ENCODE data around the gene SPCS3.
"Not testable (repeated sequence)": the region's sequence is repeated elsewhere in the genome, so short reads cannot be mapped to it uniquely, and the experiment has no call there.

Gene SPCS3

GRCh38 chr4:176323511-176324160 is 3.9 kb downstream of the SPCS3 start:
- H3K9ac ChIP-seq (ENCODE audit: low read depth, low read length): no peak overlapping the region
- no peak overlapping the region for H3K27ac ChIP-seq (ENCODE audit: low read depth, low read length)
- peaks cover 7% of the 10 kb centered on the region for H3K36me3 ChIP-seq (ENCODE audit: control insufficient read depth, insufficient read depth, low read length)
- H3K27me3 ChIP-seq (ENCODE audit: control insufficient read depth, insufficient read depth, low read length): no peaks in the 10 kb centered on the region
- no peaks in the 10 kb centered on the region for H3K9me3 ChIP-seq (ENCODE audit: control insufficient read depth, insufficient read depth, low read length)
- peaks cover 18% of the 10 kb centered on the region for H3K4me1 ChIP-seq (ENCODE audit: control insufficient read depth, insufficient read depth, low read length)
- no peak overlapping the region for H3K4me3 ChIP-seq (ENCODE audit: low read depth, low read length)

DNA sequence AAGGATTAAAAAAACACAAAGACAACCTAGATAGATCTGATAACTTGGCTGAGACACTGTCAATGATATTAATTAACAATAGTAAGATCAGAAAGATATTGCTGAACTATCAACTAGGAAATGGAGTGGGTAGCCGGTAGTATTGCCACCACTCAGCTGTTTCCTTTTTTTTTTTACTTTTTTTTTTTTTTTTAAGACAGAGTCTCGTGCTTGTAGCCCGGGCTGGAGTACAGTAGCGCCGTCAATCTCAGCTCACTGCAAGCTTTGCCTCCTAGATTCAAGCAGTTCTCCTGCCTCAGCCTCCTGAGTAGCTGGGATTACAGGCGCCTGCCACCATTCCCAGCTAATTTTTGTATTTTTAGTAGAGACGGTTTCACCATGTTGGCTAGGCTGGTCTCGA is 5.1 kb downstream of the SPCS3 start:
- not testable (repeated sequence) for H3K27ac ChIP-seq (ENCODE audit: low read depth, low read length)
- H3K4me1 ChIP-seq (ENCODE audit: control insufficient read depth, insufficient read depth, low read length): peaks cover 14% of the 10 kb centered on the region; the same call in 1 of the 2 replicates

GRCh38 chr4:176333076-176333475 is 13.3 kb downstream of the SPCS3 start:
- Histone ChIP-seq H3K9me3 (ENCODE audit: control insufficient read depth, insufficient read depth, low read length) (no peaks in the 10 kb centered on the region), H3K9ac (ENCODE audit: low read depth, low read length) (no peak overlapping the region), H3K27ac (ENCODE audit: low read depth, low read length) (no peak overlapping the region), H3K4me1 (ENCODE audit: control insufficient read depth, insufficient read depth, low read length) (peaks cover 3% of the 10 kb centered on the region; the same call in 1 of the 2 replicates), H3K36me3 (ENCODE audit: control insufficient read depth, insufficient read depth, low read length) (peaks cover 22% of the 10 kb centered on the region), H3K27me3 (ENCODE audit: control insufficient read depth, insufficient read depth, low read length) (no peaks in the 10 kb centered on the region), H3K4me3 (ENCODE audit: low read depth, low read length) (no peak overlapping the region)

More for the DNA sequence above, 5.1 kb downstream of the SPCS3 start:
- H3K27me3 ChIP-seq (ENCODE audit: control insufficient read depth, insufficient read depth, low read length); H3K9me3 ChIP-seq (ENCODE audit: control insufficient read depth, insufficient read depth, low read length); H3K4me3 ChIP-seq (ENCODE audit: low read depth, low read length); H3K9ac ChIP-seq (ENCODE audit: low read depth, low read length): not testable (repeated sequence)
- peaks cover 14% of the 10 kb centered on the region for H3K36me3 ChIP-seq (ENCODE audit: control insufficient read depth, insufficient read depth, low read length)

GRCh38 chr4:176334066-176334465 is 14.3 kb downstream of the SPCS3 start:
- Histone ChIP-seq H3K27me3 (ENCODE audit: control insufficient read depth, insufficient read depth, low read length) (no peaks in the 10 kb centered on the region), H3K36me3 (ENCODE audit: control insufficient read depth, insufficient read depth, low read length) (peaks cover 13% of the 10 kb centered on the region; the same call in 1 of the 2 replicates), H3K9me3 (ENCODE audit: control insufficient read depth, insufficient read depth, low read length) (no peaks in the 10 kb centered on the region), H3K4me1 (ENCODE audit: control insufficient read depth, insufficient read depth, low read length) (peaks cover 3% of the 10 kb centered on the region; the same call in 1 of the 2 replicates), H3K4me3 (ENCODE audit: low read depth, low read length) (no peak overlapping the region), H3K9ac (ENCODE audit: low read depth, low read length) (no peak overlapping the region), H3K27ac (ENCODE audit: low read depth, low read length) (no peak overlapping the region)

DNA sequence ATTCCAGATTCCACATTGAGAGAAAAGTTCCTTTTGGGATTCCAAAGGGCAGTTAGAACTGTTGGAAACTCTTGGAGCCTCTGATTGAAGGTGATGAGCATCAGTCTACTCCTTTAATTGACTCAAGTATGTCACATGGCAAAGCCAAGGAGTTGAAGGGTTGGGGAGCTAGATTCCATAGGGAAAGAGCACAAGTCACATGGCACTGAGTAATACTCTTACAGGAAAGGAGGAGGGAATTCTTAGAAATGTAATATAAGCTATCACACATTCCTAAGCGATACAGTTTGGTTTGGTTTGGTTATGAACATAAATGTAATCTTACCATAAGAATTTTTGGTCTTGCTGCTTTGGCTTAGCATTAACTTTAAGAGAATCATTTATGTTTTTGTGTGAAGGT is 15.7 kb downstream of the SPCS3 start:
- Histone ChIP-seq H3K4me3 (ENCODE audit: low read depth, low read length) (no peak overlapping the region), H3K9me3 (ENCODE audit: control insufficient read depth, insufficient read depth, low read length) (no peaks in the 10 kb centered on the region), H3K36me3 (ENCODE audit: control insufficient read depth, insufficient read depth, low read length) (0 out of 2 replicates have a peak, but pooled peaks cover 4% of the 10 kb centered on the region), H3K27ac (ENCODE audit: low read depth, low read length) (no peak overlapping the region), H3K9ac (ENCODE audit: low read depth, low read length) (no peak overlapping the region), H3K27me3 (ENCODE audit: control insufficient read depth, insufficient read depth, low read length) (no peaks in the 10 kb centered on the region), H3K4me1 (ENCODE audit: control insufficient read depth, insufficient read depth, low read length) (peaks cover 6% of the 10 kb centered on the region; the same call in 1 of the 2 replicates)

- H3K27me3 ChIP-seq (ENCODE audit: control insufficient read depth, insufficient read depth, low read length): no peaks in the 10 kb centered on the region
Observed at GRCh38 chr4:176339936-176340761, 20.4 kb downstream of the SPCS3 start.

DNA sequence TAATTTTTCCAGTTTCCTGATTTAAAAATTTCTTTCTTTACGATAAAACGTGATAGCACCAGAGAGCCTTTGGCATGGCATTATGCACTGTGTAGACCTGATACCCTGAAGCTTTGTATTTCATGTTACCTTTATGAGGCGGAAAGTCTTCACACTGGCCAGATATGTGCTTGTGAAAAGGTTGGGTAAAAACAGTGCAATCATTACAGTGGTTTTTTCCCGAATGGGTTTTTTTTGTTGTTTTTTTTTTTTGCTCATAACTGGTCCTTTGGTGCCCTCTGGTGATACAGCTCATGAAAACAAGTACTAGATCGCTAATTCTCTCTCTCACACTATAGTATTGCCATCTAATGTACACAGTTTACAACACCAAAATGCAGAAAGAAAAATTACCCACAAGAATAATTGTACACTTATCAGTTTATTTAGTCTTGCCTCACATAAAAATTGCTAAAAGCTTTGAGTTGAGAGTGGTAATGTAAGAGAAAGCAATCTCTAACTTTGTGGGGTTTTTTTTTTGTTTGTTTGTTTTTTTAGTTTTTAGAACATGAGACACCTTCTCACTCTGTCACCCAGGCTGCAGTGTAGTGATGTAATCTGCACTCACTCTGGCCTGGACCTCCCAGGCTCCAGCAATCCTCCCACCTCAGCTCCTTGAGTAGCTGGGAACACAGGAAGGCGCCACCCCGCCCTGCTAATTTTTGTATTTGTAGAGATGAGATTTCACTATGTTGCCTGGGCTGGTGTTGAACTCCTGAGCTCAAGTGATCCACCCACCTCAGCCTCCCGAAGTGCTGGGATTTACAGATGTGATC is 21.3 kb downstream of the SPCS3 start:
- Histone ChIP-seq H3K36me3 (ENCODE audit: control insufficient read depth, insufficient read depth, low read length) (no peaks in the 10 kb centered on the region), H3K4me3 (ENCODE audit: low read depth, low read length) (no peak overlapping the region), H3K27me3 (ENCODE audit: control insufficient read depth, insufficient read depth, low read length) (no peaks in the 10 kb centered on the region), H3K27ac (ENCODE audit: low read depth, low read length) (no peak overlapping the region), H3K4me1 (ENCODE audit: control insufficient read depth, insufficient read depth, low read length) (peaks cover 10% of the 10 kb centered on the region; the same call in 1 of the 2 replicates), H3K9ac (ENCODE audit: low read depth, low read length) (no peak overlapping the region), H3K9me3 (ENCODE audit: control insufficient read depth, insufficient read depth, low read length) (peaks cover 18% of the 10 kb centered on the region)

More at GRCh38 chr4:176339936-176340761, 20.4 kb downstream of the SPCS3 start:
- Histone ChIP-seq H3K9ac (ENCODE audit: low read depth, low read length) (no peak overlapping the region), H3K9me3 (ENCODE audit: control insufficient read depth, insufficient read depth, low read length) (peaks cover 18% of the 10 kb centered on the region), H3K4me1 (ENCODE audit: control insufficient read depth, insufficient read depth, low read length) (peaks cover 10% of the 10 kb centered on the region; the same call in 1 of the 2 replicates), H3K4me3 (ENCODE audit: low read depth, low read length) (no peak overlapping the region), H3K27ac (ENCODE audit: low read depth, low read length) (no peak overlapping the region), H3K36me3 (ENCODE audit: control insufficient read depth, insufficient read depth, low read length) (no peaks in the 10 kb centered on the region)

DNA sequence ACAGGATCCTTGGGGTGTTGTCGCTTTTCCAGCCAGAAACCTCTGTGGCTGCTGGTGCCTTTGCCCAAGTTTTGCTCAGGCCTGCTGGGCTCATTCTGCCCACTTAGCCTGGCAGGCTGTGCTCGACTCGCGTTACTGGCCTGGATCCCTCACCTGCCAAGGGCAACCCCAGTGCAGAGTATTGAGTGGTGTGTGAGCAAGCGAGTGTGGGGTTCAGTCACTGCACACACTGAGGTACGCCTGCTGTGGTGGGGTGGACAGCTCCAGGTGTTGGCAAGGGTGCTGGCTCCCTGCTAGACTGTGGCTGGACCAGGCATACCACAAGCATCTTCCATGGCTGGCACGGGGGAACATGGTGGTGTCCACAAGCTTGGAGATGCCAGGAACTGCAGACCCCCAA is 22.6 kb downstream of the SPCS3 start:
- H3K9me3 ChIP-seq (ENCODE audit: control insufficient read depth, insufficient read depth, low read length): peaks cover 18% of the 10 kb centered on the region
- no peaks in the 10 kb centered on the region for H3K36me3 ChIP-seq (ENCODE audit: control insufficient read depth, insufficient read depth, low read length)
- H3K9ac ChIP-seq (ENCODE audit: low read depth, low read length): no peak overlapping the region
- H3K27me3 ChIP-seq (ENCODE audit: control insufficient read depth, insufficient read depth, low read length): no peaks in the 10 kb centered on the region
- H3K4me1 ChIP-seq (ENCODE audit: control insufficient read depth, insufficient read depth, low read length): peaks cover 7% of the 10 kb centered on the region; the same call in 1 of the 2 replicates
- no peak overlapping the region for H3K27ac ChIP-seq (ENCODE audit: low read depth, low read length)
- H3K4me3 ChIP-seq (ENCODE audit: low read depth, low read length): no peak overlapping the region

GRCh38 chr4:176343286-176343685 is 23.5 kb downstream of the SPCS3 start:
- H3K27ac ChIP-seq (ENCODE audit: low read depth, low read length): no peak overlapping the region
- H3K9ac ChIP-seq (ENCODE audit: low read depth, low read length): no peak overlapping the region
- no peaks in the 10 kb centered on the region for H3K36me3 ChIP-seq (ENCODE audit: control insufficient read depth, insufficient read depth, low read length)
- H3K9me3 ChIP-seq (ENCODE audit: control insufficient read depth, insufficient read depth, low read length): peaks cover 18% of the 10 kb centered on the region
- no peaks in the 10 kb centered on the region for H3K27me3 ChIP-seq (ENCODE audit: control insufficient read depth, insufficient read depth, low read length)
- H3K4me1 ChIP-seq (ENCODE audit: control insufficient read depth, insufficient read depth, low read length): peaks cover 7% of the 10 kb centered on the region; the same call in 1 of the 2 replicates
- H3K4me3 ChIP-seq (ENCODE audit: low read depth, low read length): no peak overlapping the region

- H3K27ac ChIP-seq (ENCODE audit: low read depth, low read length); H3K27me3 ChIP-seq (ENCODE audit: control insufficient read depth, insufficient read depth, low read length); H3K9ac ChIP-seq (ENCODE audit: low read depth, low read length); H3K4me3 ChIP-seq (ENCODE audit: low read depth, low read length); H3K36me3 ChIP-seq (ENCODE audit: control insufficient read depth, insufficient read depth, low read length); H3K4me1 ChIP-seq (ENCODE audit: control insufficient read depth, insufficient read depth, low read length): not testable (repeated sequence)
- H3K9me3 ChIP-seq (ENCODE audit: control insufficient read depth, insufficient read depth, low read length): peaks cover 20% of the 10 kb centered on the region
Observed at GRCh38 chr4:176345346-176345745, 25.6 kb downstream of the SPCS3 start.
